Neural cell (in vitro differentiated cells): ENCODE data around the gene TSFM.

Experiments
- CTCF ChIP-seq: fragments of 450-650 bp; IDR thresholded peaks from 2 replicates; pipeline ENCODE4 v1.5.1; 2014; ENCODE audit warnings: antibody characterized with exemption, mild to moderate bottlenecking, moderate library complexity; ENCODE audit not compliant: poor library complexity, severe bottlenecking
- EP300 ChIP-seq: fragments of 450-650 bp; conservative IDR thresholded peaks from 2 replicates; pipeline ENCODE4 v1.6.1; 2014; ENCODE audit warnings: antibody characterized with exemption, mild to moderate bottlenecking, moderate library complexity; ENCODE audit not compliant: poor library complexity, severe bottlenecking
- EZH2 ChIP-seq: fragments of 200-600, 300-800 bp; shearing (Covaris generic), sonication (generic); IDR thresholded peaks from 2 replicates; pipeline ENCODE4 v1.6.1; 2014; ENCODE audit warnings: antibody characterized with exemption, low read length, borderline replicate concordance, mild to moderate bottlenecking; ENCODE audit not compliant: insufficient read depth, poor library complexity, severe bottlenecking
- POLR2AphosphoS5 ChIP-seq: IDR thresholded peaks from 2 replicates; pipeline ENCODE4 v1.6.1; 2012
- TF ChIP-seq, protein P1 (sequence below): IDR thresholded peaks from 2 replicates; pipeline ENCODE4 v1.6.1; 2012; ENCODE audit warnings: borderline replicate concordance

- no peak for TF ChIP-seq POLR2AphosphoS5
- no peak for TF ChIP-seq EZH2
- TF ChIP-seq CTCF: no peak
- TF ChIP-seq, protein P1, sequence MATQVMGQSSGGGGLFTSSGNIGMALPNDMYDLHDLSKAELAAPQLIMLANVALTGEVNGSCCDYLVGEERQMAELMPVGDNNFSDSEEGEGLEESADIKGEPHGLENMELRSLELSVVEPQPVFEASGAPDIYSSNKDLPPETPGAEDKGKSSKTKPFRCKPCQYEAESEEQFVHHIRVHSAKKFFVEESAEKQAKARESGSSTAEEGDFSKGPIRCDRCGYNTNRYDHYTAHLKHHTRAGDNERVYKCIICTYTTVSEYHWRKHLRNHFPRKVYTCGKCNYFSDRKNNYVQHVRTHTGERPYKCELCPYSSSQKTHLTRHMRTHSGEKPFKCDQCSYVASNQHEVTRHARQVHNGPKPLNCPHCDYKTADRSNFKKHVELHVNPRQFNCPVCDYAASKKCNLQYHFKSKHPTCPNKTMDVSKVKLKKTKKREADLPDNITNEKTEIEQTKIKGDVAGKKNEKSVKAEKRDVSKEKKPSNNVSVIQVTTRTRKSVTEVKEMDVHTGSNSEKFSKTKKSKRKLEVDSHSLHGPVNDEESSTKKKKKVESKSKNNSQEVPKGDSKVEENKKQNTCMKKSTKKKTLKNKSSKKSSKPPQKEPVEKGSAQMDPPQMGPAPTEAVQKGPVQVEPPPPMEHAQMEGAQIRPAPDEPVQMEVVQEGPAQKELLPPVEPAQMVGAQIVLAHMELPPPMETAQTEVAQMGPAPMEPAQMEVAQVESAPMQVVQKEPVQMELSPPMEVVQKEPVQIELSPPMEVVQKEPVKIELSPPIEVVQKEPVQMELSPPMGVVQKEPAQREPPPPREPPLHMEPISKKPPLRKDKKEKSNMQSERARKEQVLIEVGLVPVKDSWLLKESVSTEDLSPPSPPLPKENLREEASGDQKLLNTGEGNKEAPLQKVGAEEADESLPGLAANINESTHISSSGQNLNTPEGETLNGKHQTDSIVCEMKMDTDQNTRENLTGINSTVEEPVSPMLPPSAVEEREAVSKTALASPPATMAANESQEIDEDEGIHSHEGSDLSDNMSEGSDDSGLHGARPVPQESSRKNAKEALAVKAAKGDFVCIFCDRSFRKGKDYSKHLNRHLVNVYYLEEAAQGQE: no peak
- no peak for TF ChIP-seq EP300
Measured at GRCh38 chr12:57830393-57830792, 47.8 kb downstream of the TSFM start.
